OCI-LY7 (cell line): Measurements from ENCODE around the gene OGA.

Experiments used
- CTCF ChIP-seq: fragments of 200-600 bp; sonication (generic); conservative IDR thresholded peaks from 2 replicates; pipeline ENCODE4 v1.5.1; 2014; ENCODE audit warnings: mild to moderate bottlenecking, antibody characterized with exemption, low read length, moderate library complexity, mixed read lengths
- EZH2phosphoT487 ChIP-seq: fragments of 200-600 bp; sonication (generic); IDR thresholded peaks from 2 replicates; pipeline ENCODE4 v1.6.1; 2018; ENCODE audit warnings: low read depth, borderline replicate concordance, mild to moderate bottlenecking, mixed run types, antibody characterized with exemption, low read length, moderate library complexity, mixed read lengths

- TF ChIP-seq CTCF: no peak
- no peak for TF ChIP-seq EZH2phosphoT487
Observed at GRCh38 chr10:101812606-101813005, 5.6 kb downstream of the OGA start.
